Measurements from ENCODE around the gene CCDC85A.

CCDC85A gene

GRCh38 chr2:56313500-56313921, 129.7 kb downstream of the CCDC85A start:
- DNase-seq: no peak

- no peak for DNase-seq
Observed at GRCh38 chr2:56314371-56314770, 130.6 kb downstream of the CCDC85A start.

- DNase-seq: no peak
Observed at GRCh38 chr2:56314796-56315195, 131.0 kb downstream of the CCDC85A start.

- no peak for DNase-seq
Observed at GRCh38 chr2:56315376-56315775, 131.6 kb downstream of the CCDC85A start.

DNA sequence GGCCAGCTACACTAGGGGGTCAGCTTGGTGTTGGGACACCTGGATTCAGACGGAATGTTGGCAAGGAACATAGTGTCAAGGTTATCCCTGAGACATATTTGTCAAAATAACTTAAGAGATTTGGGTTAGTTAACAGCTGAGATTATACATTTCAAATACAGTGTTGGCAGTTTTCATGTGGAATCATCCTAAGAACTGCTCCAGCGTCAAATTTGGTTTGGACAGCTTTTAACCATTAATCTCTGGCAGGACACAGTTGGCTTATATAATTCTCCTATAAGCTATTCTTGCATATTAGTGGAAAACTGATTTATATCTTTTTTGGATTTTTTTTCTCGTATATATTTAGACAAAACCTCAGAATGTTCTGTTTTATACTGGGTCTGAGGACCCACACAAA, 132.2 kb downstream of the CCDC85A start:
- DNase-seq: no peak

DNA sequence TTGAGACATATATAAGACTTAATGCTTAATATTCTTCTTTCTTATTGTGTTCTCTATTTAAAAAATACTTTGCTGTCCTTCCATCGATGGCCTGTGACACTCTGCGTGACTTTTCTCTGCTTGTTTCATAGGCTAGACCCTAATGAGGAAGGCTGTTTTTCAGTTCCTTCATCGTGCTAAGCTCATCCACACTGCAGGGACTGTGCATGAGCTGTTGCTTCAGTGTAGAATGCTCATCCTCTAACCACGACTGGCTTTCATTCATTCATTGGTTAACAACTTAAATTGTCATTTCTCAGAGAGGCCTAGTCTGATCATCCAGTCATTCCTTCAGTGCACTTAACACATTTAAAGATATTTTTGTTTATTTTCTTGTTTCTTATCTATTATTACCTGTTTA, 134.4 kb downstream of the CCDC85A start:
- DNase-seq: no peak

DNA sequence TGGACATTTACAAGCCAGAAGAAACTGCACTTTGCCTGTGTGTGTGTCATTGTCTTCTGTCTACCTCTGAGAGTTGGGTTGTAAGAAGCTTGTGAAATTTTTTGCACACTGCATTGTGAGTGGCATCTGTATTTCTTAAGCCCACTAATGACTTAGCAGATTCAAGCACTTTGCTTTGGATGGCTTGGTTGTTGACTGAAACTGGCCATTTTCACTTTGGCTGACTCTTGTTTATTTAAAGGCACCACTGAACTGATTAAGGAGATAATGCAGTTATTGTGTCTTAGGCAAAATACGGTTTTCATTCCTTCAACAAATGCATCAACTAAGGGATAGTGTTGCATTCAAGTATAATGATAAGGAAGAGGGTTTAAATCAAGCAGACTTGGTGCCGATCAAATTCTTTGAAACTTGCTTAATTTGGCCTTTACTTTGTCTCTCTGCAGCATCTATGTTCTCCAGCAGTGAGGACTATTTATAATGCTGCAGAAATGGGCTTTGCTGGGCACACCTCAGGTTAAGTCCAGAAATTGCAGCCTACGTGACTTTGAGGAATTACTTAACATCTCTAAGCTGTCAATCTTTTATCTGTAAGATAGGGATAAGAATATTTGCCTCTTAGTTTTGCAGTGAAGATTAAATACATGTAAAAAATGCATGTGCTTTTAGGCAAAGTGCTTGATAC, 142.0 kb downstream of the CCDC85A start:
- no peak for DNase-seq

DNA sequence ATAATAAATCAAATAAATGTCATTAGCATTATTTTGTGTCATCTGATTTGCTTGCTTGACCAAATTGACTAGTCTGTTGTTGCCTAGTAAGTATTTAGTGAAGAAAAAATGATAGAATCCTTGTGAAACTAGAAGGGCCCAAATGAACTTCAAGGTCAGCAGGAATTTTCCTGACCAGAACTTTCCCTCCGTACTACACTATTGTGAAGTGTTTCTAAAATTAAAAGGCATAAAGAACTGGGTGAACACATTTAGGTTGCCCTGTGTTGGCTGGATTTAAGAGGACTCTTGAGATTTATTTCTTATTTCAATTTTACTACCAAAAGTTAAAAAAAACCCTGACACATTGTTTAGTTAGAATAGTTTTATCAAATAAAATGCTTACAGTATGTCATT, 142.6 kb downstream of the CCDC85A start:
- DNase-seq: no peak

DNA sequence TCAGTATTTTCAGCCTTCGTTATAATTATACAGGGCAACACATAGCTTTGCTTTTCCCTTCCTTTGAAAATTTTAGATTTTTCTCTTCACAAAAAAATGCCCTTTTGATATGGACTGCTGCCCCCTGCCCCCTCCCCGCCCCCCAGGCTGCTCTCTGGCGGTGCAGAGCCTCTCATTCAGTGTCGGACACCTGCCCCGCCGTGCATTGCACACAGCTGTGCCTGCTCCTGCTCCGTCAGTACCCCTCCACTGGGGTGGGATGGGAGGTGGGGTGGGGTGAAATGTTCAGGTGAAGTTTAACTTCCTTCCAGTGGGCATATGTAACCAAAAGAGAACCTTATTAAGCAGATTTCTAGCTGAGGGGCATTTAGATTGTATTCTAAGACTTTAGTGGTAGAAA, 148.0 kb downstream of the CCDC85A start:
- DNase-seq: no peak

- no peak for DNase-seq
Observed at GRCh38 chr2:56333812-56334485, 150.2 kb downstream of the CCDC85A start.

DNA sequence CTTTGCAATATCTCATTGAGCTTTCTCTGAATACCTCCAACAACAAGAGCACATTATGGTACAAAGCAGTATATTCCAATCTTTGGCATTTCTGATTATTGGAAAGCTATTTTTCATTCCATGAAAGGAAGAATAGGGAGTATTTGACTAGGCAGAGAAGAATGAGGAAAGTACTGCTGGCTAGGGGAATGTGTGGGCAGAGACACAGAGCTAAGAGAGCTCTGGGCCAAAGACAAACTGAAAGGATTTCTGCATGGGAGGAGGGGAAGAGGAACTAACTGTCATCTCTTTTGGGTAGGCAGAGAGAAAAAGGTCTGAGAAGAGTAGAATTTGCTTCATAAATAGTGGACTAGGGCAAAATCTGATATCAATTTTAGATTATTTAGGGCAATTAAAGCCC, 150.8 kb downstream of the CCDC85A start:
- no peak for DNase-seq

GRCh38 chr2:56335101-56335500, 151.3 kb downstream of the CCDC85A start:
- DNase-seq: no peak

DNA sequence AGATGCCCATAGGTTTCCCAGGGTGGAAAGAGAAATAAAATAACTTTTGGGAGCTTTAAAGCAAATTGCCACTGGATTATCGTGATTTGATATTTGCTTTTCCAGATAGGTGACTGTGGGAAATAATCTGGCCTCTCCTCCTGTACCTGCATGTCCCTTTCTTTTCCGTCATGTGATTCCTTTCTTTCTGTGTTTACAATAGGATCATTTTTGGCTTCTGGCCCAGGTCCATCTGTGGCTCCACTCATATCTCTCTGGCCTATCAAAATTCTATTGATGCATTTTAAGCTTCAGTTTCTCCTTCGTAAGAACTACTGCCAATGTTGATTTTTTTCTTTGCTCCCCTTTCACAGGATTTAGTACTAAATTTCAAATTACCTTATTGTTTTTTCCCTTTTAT, 153.6 kb downstream of the CCDC85A start:
- no peak for DNase-seq

DNA sequence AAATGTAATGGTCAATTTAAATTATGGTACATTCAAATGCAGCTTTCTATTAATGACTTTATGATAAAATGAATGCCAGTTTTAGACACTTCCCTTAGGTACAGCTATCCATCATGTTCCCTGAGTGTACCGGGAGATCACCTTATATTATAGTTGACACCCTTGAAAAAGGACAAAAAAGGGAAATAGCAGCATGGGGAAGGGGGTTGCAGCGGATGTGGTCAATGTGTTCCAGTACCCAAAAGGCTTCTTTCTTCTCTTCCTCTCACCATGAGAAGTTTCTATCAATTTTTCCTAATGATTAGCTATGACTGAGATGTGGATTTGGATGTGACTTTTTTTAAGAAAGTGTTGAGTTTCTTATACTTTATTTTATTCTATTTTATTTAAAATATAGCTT, 154.4 kb downstream of the CCDC85A start:
- DNase-seq: no peak

DNA sequence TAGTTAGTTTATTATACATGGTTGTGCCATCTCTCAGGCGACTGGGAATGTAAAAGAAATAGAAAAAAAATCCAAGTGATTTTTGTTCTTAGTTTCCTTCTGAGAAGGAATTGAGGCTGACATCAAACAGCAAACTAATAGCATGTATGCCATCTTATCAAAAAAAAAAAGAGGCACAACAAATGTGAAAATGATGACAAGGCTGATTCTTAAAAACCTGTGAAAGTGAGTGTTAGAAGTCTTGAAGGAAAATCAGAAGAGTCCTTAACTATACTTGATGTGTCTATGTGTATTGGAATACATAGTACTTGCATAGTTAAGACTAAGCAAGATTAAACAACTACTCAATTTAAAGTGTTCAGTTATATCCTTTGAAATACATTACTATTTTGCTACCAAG, 161.0 kb downstream of the CCDC85A start:
- no peak for DNase-seq

DNA sequence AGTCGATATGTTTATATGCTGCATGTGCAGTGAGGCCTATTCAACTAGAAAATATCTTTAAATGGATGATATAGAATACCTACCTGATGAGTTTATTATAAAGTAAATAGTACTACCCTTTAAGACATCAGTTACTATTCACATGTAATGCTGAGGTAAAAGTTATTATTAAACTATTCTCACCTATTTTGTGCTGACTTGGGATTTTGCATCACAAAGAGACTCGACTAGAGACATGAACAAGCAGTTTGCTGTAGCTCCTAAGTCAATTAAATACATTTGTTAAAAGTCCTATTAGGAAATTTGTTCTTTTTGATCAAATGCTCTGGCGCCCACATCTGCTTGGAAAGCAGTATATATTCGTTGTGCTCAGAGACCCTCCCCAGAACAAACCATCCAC, 164.1 kb downstream of the CCDC85A start:
- no peak for DNase-seq

- DNase-seq: no peak
Observed at GRCh38 chr2:56348392-56349210, 164.8 kb downstream of the CCDC85A start.

DNA sequence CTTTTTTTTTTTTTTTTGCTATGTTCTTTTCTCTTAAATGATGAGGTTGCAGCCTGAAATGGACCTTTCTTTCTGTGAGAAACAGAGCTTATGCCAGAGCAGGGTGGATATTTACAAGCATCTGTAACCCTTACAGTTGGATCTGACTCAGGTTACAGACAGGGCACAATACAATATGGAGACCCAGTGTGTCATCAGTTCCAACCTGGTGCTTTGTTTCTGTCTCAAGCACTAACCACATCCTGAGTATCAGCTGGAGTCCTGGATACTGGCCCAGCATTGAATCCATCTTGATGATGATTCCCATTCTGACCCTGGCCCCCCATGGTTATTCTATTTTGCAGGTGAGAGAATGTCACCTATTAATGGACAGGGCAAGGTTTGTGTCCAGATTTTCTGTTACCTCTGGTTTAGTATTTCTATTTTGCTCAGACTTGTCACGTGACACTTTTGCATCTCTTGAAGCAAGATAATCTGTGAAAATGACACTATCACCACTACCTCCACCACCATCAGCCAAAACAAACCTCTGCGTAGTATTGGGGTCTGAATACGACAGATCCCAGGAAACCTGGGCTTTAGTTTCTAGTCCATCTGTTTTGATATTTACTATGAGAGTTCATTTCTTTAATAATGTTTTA, 174.0 kb downstream of the CCDC85A start:
- DNase-seq: no peak

- no peak for DNase-seq
Observed at GRCh38 chr2:56361844-56362243, 178.1 kb downstream of the CCDC85A start.

- no peak for DNase-seq
Observed at GRCh38 chr2:56364902-56365301, 181.1 kb downstream of the CCDC85A start.

DNA sequence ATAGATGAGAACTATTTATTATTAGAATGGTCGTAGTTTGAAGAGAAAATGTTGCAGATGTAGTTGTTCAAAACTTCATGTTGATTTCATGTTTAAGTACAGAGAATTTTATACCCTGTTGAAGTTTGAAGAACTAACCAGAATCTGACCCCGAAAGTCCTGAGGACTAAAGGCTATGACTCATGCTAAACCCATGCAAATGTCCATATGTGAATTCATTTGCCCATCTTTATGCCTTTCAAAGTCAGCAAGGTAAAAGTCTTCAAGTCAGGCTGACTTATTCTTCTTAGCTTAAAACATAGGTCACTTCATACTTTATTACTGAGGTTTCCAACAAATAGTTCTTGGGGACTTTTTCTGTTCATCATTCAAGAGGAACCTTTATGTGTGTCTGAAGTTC, 185.5 kb downstream of the CCDC85A start:
- DNase-seq: no peak

DNA sequence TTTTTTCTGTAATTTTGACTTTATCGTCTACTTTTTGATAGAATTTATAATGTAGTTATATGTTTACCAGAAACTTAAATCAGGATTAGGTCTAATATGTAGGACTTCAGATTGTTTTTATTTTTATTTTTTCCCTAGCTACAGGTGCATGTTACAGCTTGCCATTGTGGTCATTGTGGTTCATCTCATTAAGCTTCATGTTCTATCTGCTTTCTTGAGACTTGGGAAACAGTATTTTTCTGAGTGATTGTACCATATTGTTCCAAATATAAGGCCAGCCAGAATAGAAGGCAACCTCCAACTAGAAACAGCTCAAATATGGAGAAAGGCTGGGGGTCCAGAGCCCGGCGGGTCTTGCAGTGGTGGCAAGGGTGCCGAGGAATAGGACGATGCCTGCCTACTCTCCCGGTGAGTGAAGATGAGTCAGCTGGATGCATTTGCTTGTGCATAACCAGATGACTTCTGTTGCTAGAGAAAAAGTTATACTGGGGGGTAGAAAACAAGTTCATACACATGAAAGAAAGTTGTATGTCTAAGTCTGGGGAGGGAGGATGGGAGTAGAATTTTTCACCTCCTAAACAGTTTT, 188.4 kb downstream of the CCDC85A start:
- DNase-seq: no peak

DNA sequence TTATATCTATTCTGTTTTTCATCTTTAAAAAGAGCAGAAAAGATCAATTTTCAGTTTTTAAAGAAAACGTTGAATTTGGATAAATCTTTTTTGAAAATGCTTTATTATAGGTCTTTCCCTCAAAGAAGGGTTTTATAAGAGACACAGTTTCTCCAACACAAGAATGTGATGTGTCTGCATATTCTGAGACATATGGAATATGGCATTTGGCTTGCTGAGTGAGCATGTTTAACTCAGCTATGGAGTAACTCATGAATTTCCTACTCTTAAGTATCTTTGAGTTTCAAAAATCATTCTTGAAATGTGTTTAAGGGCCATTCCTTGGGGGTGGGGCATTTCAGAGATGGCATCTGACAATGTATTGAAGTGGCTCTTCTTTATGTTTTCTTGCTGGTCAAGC, 191.5 kb downstream of the CCDC85A start:
- DNase-seq: no peak

All from activated naive CD4-positive, alpha-beta T cell treated with Interleukin-2 at 50 U/mL for 16 hours (primary cell).